T-helper 1 cell (primary cell): ENCODE results near the gene HYAL2.

Source experiments
- DNase-seq, 5 donors: peaks; one replicate each; pipeline ENCODE4 v3.0.0-alpha.2; 2012 to 2020

The HYAL2 gene

DNA sequence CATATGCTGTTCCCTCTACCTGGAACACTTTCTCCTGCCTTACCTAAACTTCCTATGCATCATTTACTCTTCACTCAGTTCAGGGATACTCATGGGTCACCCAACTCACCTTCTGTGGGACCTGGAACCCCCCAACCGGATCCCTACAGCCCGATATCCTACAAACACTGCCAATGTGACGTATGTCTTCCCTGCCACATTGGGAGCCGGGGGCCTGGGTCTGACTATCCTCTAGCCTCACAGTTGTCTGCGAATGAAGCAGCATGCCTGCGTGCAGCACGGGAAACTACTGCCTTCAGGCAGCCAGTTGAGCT lies 27.6 kb upstream of the HYAL2 start:
- DNase-seq: no peak

DNA sequence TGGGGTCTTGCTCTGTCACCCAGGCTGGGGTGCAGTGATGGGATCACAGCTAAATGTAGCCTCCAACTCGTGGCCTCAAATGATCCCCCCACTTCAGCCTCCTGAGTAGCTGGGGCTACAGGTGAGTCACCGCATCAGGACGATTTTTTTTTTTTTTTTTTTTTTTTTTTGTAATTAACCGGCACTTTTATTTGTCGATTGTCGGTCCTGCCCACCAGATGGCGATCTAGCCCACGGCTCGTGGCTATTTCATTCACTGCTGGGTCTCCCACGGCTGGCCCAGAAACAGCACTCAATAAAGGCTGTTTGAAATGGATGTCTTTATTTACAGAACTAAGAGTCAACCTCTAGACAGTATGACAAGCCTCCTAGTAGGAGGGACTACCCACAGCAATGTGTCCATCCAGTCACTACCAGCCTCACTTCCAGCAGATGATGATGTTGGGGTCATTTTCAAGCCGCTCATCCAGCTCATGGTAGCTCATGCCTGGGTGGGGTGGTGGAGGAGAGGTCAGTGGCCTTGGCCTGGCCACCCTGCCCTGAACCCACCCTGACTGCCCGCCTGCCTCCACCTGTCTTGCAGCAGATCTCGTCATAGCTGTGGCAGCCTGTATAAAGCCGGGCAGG lies 24.8 kb upstream of the HYAL2 start:
- DNase-seq: peak; percentile 61 to 78 (median 71)

DNA sequence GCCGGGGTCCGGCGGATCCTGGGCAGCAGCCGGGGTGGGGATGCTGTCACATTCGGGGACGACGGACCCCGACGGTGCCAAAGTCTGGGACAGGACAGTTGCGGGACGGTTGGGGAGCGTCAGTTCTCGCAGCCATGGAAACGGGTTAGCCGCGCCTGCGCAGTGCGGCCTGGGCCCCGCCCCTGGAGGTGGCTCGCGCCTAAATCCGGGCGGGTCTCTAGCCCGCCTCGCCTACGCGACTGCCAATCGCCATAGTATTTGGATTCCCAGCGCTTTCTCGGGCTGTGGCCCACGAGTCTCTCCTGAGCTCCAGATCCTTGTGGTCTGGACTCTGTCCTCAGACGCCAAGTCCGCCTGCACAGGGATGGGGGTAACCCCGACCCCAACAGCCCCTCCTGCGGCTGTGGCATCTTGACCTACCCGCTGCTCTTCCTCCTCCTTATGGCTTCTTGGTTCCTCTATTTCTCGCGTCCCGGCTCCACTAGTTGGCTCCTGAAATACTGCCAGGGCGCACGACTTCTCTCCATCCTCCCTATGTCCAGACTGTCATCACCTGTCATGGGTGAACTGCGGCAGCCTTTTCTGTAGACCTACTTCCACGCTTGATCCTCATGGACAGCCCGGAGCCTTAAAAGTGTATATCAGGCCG lies 23.2 kb upstream of the HYAL2 start, which contains the start of gene ZMYND10:
TSS of gene ZMYND10 (minus strand) at position 147 of the 649 bp plus-strand sequence. CDS start 153 bp downstream, outside the sequence.
- DNase-seq: peak; percentile 59 to 80 (median 72)

DNA sequence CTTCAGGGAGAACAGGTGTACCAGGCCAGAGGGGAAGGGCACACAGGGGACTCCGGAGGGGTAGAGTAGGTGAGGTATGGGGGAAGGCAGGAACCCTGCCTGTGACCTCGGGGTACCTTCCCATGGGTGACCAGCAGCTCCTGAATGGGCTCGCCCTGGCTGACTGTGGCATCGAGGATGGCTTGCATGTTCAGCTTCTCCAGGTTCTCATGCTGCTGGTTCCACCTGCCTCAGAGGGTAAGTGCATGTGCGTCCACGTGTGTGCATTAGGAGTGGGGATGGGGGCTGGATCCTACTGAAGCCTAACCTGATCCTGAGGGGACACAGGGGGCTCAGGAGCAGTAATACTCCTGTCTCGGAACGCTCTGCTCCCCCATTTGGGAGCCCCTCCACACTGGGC lies 22.5 kb upstream of the HYAL2 start:
- DNase-seq: no peak

DNA sequence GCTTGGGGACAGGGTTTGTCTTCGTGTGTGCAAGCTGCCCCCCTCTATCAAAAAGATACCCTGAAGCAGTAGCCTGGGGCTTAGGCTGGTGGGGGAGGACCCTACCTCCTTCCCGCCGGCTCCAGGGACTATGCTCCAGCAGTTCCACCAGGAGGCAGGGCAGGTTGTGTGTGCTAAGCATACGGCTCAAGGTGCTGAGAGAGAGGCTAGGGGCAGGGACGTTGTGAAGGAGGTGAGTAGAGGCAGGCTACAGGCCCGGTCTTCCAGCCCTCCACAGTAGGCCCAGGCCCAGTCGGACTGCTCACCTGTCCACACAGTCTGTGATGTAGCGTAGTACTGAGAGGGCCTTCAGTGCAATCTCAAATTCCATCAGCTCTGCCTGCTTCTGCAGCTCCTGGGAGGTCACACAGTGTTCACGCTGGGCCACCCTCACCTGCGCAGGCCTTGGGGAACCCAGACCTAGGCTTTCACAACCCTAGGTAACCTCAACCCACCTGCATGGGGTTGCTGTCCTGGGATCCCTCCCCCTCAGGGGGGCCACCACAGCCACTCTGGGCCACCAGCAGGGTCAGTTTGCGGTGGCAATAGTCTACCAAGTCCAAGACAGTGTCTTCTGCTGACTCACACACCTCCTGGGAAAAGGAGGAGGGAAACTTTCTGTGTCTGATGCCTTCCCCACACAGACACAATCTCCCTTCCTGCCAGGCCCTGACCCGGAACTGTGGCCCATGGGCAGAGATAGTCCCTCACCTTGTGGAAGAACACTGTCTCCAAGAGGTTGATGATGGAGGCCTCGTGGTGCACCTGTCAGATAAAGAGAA lies 20.5 kb upstream of the HYAL2 start:
- no peak for DNase-seq

DNA sequence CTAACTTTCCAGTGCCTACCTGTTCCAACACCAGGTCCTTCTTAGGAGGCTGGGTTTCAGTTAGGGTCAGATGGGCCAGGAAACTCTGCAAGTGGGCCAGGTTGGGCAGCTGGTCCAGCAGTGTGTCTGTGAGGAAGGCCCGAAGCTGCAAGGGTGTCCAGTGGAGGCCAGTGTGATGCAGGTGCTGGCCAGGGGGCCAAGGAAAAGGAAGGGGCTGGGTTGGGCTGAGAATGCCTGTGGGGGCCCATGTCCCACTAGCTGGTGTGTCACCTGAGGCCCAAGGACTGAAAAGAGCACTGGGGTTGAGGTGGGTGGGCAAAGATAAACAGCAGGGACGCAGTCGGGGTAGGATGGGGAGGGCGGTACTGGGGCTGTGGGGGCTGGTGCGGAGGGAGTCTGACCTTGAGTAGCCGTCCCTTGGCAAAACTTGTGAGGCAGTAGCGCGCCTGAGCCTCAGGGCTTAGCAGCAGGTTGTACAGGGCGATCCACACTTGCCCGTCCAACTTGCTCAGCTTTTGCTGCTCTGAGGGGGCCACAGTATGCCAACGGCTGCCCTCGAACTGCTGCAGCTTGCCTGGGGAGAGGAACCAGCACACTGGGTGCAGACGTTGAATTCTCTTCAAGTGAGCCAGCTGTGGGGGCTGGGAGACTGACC lies 19.6 kb upstream of the HYAL2 start:
- DNase-seq: no peak

DNA sequence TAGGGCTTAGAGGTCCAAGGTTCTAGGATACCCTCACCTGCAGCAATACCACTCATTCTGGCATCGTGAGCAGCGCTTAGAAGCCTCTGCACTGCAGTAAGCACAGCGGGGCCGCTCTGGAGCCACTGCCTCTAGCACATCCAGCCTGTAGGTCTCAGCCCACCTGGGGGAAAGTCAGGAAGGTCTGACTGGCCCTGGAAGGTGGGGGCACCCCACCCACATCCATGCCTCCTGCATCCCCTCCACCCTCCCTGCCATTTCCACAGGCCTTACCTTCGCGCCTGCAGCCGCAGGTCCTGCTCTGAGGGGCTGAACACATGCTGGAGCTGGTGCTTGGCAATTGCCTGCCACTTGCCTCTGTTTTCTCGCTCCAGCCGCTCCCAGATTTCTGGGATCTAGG lies 19.0 kb upstream of the HYAL2 start:
- DNase-seq: no peak

DNA sequence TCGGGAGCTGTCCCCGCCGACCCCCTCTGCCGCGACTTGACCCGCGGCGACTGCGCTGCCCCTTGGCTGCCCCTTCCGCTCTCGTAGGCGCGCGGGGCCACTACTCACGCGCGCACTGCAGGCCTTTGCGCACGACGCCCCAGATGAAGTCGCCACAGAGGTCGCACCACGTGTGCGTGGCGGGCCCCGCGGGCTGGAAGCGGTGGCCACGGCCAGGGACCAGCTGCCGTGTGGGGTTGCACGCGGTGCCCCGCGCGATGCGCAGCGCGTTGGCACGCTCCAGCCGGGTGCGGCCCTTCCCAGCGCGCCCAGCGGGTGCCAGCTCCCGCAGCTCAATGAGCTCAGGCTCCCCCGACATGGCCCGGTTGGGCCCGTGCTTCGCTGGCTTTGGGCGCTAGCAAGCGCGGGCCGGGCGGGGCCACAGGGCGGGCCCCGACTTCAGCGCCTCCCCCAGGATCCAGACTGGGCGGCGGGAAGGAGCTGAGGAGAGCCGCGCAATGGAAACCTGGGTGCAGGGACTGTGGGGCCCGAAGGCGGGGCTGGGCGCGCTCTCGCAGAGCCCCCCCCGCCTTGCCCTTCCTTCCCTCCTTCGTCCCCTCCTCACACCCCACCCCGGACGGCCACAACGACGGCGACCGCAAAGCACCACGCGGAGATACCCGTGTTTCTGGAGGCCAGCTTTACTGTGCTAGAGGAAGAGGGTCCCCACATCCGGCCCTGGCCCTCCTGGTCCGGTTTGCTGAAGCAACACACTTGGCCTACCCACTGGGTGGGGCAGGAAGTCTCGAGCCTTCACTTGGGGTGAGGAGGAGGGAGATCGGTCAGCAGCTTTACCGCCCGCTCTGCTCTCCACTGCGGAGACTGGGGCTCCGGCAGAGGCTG lies 18.1 kb upstream of the HYAL2 start, which contains the start of gene RASSF1:
TSS of gene RASSF1 (minus strand) at position 389 of the 882 bp plus-strand sequence. CDS start at position 358, 31 bp downstream.
- peak; percentile 39 to 87 (median 56) for DNase-seq

DNA sequence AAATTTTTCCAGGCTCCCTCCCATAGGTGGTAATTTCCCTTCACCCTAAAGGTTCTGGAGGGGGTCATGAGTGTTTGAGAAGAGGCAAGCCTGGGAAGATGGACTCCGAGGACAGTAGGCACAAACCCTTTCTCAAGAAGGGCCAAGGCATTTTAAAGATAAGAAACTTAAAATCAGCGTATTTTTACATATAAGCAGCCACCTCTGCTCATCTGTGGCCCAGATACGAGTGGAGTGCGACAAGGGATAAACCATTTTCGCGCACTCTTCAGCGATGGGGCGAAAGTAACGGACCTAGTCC lies 17.6 kb upstream of the HYAL2 start:
- DNase-seq: no peak

DNA sequence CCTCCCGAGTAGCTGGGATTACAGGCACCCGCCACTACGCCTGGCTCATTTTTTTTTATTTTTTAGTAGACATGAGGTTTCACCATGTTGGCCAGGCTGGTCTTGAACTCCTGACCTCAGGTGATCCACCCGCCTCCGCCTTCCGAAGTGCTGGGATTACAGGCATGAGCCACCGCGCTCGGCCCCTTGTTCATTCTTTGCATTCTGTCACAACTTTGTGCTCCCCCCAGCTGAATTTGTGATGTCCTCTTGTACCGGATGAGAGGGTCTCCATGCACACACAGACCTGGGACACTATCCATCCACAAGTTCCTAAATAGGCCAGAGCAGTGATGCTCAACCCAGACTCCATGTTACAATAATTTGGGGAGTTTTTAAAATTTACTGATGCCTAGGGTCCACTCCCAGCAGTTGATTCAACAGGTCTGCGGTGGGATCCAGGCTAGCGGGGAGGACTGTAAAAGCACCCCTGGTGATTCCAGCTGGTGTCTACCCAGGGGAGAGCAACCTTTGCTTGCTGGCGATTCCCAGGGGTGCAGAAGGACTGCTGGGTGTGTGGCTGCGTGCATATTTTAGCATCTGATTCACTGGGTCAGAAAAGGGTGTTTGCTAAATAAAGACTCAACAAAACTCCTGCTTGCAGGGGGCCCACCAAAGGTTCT lies 17.1 kb upstream of the HYAL2 start:
- no peak for DNase-seq

DNA sequence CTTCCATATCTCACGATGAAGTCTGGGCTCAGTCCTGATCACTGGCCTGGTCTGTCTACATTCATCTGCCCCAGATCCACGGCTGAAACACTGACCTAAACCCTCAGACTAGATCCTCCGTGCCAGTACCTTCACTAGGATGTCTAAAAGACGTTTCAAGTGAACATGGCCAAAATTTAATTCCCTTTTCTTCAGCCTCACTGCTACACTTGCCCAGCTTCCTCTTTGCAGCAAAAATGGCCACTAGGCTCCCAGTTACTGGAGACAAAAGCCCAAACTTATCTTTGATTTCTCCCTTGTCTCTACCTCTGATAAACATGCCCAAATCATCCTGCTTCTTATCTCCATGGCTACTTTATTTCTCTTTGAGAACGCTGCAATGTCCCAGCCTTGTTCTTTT lies 16.4 kb upstream of the HYAL2 start:
- no peak for DNase-seq

DNA sequence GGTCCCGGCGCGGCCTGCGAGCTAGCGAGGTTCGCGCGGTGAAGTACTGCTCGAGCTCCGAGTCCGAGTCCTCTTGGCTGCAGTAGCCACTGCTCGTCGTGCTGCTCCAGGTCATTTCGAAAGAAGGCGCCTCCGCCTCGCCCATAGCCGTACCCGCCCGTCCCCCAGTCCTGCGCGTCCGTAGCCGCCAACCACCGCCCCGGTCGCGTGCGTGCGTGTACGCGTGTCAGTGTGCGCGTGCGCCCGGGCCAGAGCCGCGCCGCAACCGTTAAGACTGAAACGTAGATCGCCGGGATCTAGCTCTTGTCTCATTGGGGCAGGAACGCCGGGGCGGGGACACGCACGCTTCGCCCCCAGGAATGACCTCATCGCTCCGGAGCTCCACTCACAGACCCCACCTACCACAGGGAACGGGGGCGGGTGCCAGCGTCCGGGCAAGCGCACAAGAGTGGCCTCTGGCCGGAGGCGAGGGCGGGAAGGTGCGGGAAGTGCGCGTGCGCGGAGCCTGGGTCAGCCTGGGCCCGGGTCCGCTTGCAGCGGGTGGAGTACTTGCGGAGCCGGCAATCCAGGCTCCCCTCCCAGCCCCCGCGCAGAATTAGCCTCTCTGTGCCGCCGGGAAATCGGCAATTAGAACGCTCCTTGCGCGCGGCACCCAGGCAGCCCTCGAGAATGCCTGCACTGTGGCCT lies 14.8 kb upstream of the HYAL2 start:
- DNase-seq: peak; percentile 86 to 99 (median 89)

DNA sequence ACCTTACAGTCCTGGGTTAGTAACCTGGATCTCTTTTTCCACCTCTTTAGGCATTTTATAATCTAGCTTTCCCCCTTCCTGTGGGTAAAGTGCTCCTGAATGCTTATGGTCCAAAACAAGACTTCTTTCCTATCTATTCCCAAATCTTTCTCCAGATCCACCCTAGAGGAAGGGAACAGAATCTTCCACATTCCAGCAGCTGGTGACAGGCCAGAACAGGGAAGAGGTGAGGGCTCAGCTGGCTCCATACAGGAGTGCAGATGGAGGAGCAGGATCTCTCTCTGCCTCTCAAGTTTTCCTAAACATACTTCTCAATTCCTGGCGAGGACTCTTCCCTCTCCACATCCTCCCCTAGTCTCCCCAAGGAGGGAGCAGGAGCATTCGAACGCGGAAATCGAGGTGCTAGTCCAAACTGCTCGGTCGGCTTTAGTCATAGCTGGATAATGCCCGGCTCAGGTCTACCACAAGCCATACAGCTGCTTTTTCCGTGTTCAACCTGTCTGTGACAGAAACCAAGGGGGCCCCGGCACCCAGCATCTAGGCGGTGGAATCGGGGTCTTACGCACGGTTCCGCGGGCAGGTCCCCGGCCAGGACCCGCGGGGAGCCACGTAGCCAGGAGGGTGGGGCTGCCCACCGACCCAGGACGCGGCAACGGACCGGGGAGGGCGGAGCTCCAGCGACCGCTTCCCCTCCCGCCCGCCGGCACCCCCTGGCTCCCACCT lies 14.1 kb upstream of the HYAL2 start:
- no peak for DNase-seq

DNA sequence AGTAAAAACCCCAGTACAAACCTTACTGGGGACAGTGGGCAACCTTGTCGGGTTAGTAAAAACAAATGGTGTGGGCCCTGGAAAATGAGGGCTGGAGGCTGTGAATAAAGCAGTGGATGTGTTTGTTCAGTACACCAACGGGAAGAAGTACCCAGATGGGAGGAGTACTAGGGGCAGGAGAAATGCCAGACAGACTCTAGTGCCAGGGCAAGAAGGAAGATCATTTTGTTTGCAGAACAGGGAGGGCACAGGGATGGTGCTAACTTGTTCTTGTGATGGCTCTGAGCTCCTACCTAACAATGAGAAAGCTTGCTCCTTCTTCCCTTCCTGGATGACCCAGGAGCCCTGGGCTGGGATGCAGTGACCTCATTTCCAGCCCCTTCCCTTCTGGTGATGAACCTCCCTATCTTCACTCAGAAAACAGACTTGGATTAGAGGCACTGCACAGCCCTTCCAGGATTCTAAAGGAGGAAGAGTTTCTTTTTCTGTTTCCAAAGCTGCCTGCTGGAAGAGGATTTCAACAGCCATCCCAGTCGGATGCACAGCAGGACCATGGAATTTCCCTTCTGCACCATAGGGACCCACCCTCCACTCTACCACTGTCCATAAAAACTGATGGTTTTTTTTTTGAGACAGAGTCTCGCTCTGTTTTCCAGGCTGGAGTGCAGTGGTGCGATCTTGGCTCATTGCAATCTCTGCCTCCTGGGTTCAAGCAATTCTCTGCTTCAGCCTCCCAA lies 12.0 kb upstream of the HYAL2 start:
- DNase-seq: no peak

DNA sequence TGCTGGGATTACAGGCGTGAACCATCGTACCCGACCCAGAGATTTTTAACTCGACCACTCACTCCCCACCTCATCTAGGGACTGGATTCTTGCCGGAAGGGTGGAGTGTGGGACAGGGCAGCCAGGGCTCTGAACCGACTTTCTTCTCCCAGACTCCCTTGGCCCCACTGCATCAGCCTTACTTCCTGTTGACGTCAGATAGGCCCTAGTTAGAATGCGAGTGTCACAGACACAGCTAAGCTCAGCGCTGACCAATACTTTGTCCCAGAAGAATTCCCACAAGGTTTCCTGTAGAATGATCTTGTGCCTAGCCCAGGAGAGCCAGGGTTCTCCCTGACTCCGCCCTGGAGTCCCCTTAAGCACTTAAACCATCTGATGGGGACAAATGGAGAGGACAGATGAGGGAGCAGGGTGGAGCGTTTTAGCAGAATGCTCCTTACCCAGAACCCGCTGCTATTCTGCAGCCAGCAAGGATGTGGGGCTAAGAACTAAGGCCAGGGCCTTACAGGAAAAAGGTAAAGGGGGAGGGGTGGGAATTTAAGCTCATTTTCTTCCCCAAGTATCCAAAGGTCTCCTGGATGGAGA lies 11.3 kb upstream of the HYAL2 start:
- DNase-seq: no peak

DNA sequence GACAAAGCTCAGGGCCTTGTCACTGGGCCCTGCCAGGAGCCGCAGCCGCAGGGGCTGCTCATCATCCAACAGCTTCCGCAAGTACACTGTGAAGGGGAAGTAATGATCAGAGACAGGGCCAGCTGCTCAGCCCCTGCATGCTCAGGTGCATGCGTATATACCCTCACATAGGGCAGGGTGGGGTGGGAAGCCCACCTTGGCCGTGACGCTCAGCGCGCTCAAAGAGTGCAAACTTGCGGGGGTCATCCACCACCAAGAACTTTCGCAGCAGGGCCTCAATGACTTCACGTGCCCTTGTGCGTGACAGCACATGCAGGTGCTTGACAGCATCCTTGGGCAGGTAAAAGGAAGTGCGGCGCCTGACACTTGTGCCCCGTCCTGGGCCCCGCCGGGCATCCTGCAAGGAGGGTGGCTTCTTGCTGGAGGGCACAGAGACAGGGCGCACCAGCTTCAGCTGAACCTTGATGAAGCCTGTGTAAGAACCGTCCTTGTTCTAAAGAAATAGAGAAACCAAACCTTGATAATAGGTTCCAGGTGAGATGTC lies 8.9 kb upstream of the HYAL2 start:
- DNase-seq: no peak

DNA sequence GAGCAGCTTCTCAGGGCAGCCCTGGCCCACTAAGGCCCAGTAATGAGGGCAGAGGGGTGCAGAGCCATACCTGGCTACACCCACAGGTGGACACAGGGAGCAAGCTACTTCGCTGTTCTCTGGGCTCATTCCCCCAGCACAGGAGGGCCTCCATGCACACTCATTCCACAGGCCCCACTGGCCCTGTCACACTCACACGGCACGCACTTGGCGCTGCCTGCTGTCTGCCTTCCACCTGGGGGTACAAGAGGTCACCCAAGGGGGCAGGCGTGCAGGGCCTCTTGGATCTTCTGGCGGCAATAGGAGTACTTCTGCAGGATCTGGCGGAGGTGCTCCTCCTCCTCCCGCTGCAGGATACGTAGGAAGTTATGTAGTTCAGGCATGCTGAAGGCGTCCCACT lies 7.8 kb upstream of the HYAL2 start:
- no peak for DNase-seq

DNA sequence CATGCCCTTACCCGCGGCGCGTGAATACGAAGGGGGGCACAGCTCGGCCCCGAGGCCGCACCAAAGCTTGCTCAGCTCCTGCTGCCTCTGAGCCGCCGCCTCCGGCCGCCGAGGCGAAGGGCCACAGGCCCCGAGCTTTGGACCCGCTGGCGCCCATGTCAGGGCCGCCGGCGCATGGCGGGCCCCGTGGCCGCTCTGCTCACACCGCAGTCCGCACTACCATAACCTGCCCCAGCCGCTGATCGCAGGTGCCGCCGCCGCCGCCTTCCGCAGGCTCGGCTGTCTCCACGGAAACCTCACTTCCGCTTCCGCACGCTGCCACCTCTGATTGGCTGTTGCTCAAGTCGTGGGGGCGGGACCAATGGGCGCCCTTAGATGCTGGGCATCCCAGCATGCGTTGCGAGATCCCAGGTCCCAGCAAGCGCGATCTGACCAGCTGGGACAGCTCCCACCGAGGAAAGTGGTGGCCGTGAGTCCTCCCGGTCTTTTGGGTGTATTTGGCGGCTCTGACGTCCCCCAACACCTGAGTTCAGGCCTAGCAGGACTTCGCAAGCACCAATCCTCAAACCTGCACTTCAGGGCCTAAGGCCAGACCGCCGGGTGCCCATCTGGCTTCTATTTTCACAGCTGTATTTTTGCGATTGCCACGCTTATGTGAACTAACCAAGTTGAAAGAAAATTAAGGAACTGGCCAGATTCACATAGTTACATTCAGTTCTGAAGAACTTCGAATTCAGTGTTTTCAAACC lies 5.6 kb upstream of the HYAL2 start, which contains the start of gene TUSC2:
TSS of gene TUSC2 (minus strand) at position 281 of the 749 bp plus-strand sequence. CDS start at position 157, 124 bp downstream.
- DNase-seq: peak; percentile 89 to 96 (median 94)
